Liver (tissue), 9 donors: ENCODE results near the gene MEGF11. TPM values are rescaled to one million over a fixed set of nuclear protein-coding genes. Genes with fewer than 3 reads are reported as not detected.

Experiments
- DNase-seq: peaks from one replicate; pipeline ENCODE4 v3.0.0-alpha.2; 2017; ENCODE audit warnings: low spot score
- H3K27ac ChIP-seq, 2 donors: one replicate each; pipeline ENCODE4 v1.7.0; 2013; ENCODE audit warnings: inconsistent platforms in 2 of 2, low read length in 2 of 2, control low read depth in 1 of 2, low read depth in 1 of 2, mild to moderate bottlenecking in 1 of 2
- H3K27me3 ChIP-seq, 4 donors: one replicate each; pipeline versions ENCODE4 v1.6.1 to v1.7.0; 2013; ENCODE audit warnings: low read length in 3 of 4, inconsistent platforms in 1 of 4, mild to moderate bottlenecking in 1 of 4, moderate library complexity in 1 of 4; ENCODE audit not compliant: control insufficient read depth in 4 of 4, insufficient read depth in 4 of 4
- H3K36me3 ChIP-seq, 4 donors: one replicate each; pipeline versions ENCODE4 v1.6.1 to v1.7.0; 2013; ENCODE audit warnings: low read length in 3 of 4, mild to moderate bottlenecking in 3 of 4, low read depth in 1 of 4, moderate library complexity in 1 of 4; ENCODE audit not compliant: control insufficient read depth in 4 of 4, insufficient read depth in 3 of 4
- H3K4me1 ChIP-seq, 4 donors: one replicate each; pipeline versions ENCODE4 v1.6.1 to v1.7.0; 2013; ENCODE audit warnings: low read length in 3 of 4, mild to moderate bottlenecking in 3 of 4, moderate library complexity in 1 of 4; ENCODE audit not compliant: control insufficient read depth in 4 of 4, insufficient read depth in 4 of 4
- H3K4me3 ChIP-seq, 3 donors: one replicate each; pipeline versions ENCODE4 v1.6.1 to v1.7.0; 2013; ENCODE audit warnings: low read length in 3 of 3, control low read depth in 1 of 3, low read depth in 1 of 3, mild to moderate bottlenecking in 1 of 3
- H3K9ac ChIP-seq, 2 donors: one replicate each; pipeline ENCODE4 v1.7.0; 2013; ENCODE audit warnings: low read length in 2 of 2, mild to moderate bottlenecking in 2 of 2, moderate library complexity in 2 of 2, control low read depth in 1 of 2, low read depth in 1 of 2
- H3K9me3 ChIP-seq, 4 donors: one replicate each; pipeline versions ENCODE4 v1.6.1 to v1.7.0; 2013; ENCODE audit warnings: low read length in 3 of 4; ENCODE audit not compliant: control insufficient read depth in 4 of 4
- EGR1 ChIP-seq, 2 donors: IDR thresholded peaks; 2 replicates each; pipeline ENCODE4 v1.6.1; 2016 to 2018; ENCODE audit warnings: antibody characterized with exemption in 2 of 2, low read depth in 2 of 2
- FOXA1 ChIP-seq: IDR thresholded peaks from 2 replicates; pipeline ENCODE4 v1.6.1; 2016; ENCODE audit warnings: antibody characterized with exemption
- FOXA2 ChIP-seq: IDR thresholded peaks from 2 replicates; pipeline ENCODE4 v1.6.1; 2016; ENCODE audit warnings: antibody characterized with exemption
- GABPA ChIP-seq, 2 donors: IDR thresholded peaks in 1 of 2; conservative IDR thresholded peaks in 1 of 2; 2 replicates each; pipeline ENCODE4 v1.6.1; 2016; ENCODE audit warnings: antibody characterized with exemption in 2 of 2, mild to moderate bottlenecking in 1 of 2, moderate library complexity in 1 of 2
- HNF4A ChIP-seq, 2 donors: conservative IDR thresholded peaks; 2 replicates each; pipeline ENCODE4 v1.6.1; 2016; ENCODE audit warnings: antibody characterized with exemption in 2 of 2, mild to moderate bottlenecking in 2 of 2
- HNF4G ChIP-seq: IDR thresholded peaks from 2 replicates; pipeline ENCODE4 v1.6.1; 2016; ENCODE audit warnings: antibody characterized with exemption
- JUND ChIP-seq, 2 donors: IDR thresholded peaks; 2 replicates each; pipeline ENCODE4 v1.6.1; 2016; ENCODE audit warnings: antibody characterized with exemption in 2 of 2
- RAD21 ChIP-seq, 2 donors: IDR thresholded peaks; 2 replicates each; pipeline ENCODE4 v1.6.1; 2016; ENCODE audit warnings: antibody characterized with exemption in 2 of 2, mild to moderate bottlenecking in 2 of 2
- RXRA ChIP-seq, 2 donors: IDR thresholded peaks; 2 replicates each; pipeline ENCODE4 v1.6.1; 2017 to 2018; ENCODE audit warnings: antibody characterized with exemption in 2 of 2, mild to moderate bottlenecking in 1 of 2
- SP1 ChIP-seq: IDR thresholded peaks from 2 replicates; pipeline ENCODE4 v1.6.1; 2018; ENCODE audit warnings: antibody characterized with exemption, mild to moderate bottlenecking
- TAF1 ChIP-seq: conservative IDR thresholded peaks from 2 replicates; pipeline ENCODE4 v1.6.1; 2016; ENCODE audit warnings: antibody characterized with exemption, mild to moderate bottlenecking
- YY1 ChIP-seq: IDR thresholded peaks from 2 replicates; pipeline ENCODE4 v1.6.1; 2016; ENCODE audit warnings: antibody characterized with exemption, mild to moderate bottlenecking
- WGBS: extraction: QIAGEN DNeasy Blood & Tissue Kit; methylation state at CpG from one replicate; pipeline ENCODE4 v1.1.7; 2013; 5-methylcytosine and 5-hydroxymethylcytosine counted together
- polyA plus RNA-seq, 2 donors: library from polyadenylated mRNA; stranded (reverse) in 1 of 2; unstranded in 1 of 2; fragments of 200-250 nt in 1 of 2; fragments of >200 nt in 1 of 2; fragmentation: Nextera tagmentation in 1 of 2; extraction: Ambion mirVana in 1 of 2; gene quantifications; one replicate each; pipeline versions ENCODE4 v1.2.1 to v1.2.3, GENCODE V29; 2013 to 2015
- total RNA-seq, 2 donors: library from RNA; depleted of rRNA; stranded (reverse); fragments of >200 nt; gene quantifications; one replicate each; pipeline ENCODE4 v1.2.3, GENCODE V29; 2014
- TF ChIP-seq, protein P1 (sequence below): IDR thresholded peaks from 2 replicates; pipeline ENCODE4 v1.6.1; 2016; ENCODE audit warnings: antibody characterized with exemption
- TF ChIP-seq, protein P2 (sequence below): IDR thresholded peaks from 2 replicates; pipeline ENCODE4 v1.6.1; 2016; ENCODE audit warnings: antibody characterized with exemption
- TF ChIP-seq, protein P3 (sequence below): IDR thresholded peaks from 2 replicates; pipeline ENCODE4 v1.6.1; 2016; ENCODE audit warnings: antibody characterized with exemption
- TF ChIP-seq, protein P4 (sequence below): fragments of 150-350 bp; IDR thresholded peaks from 2 replicates; pipeline ENCODE4 v1.5.1; 2017; ENCODE audit warnings: improper control_type of control experiment, low read depth, low read length; ENCODE audit not compliant: missing input control
- donor health status: healthy.
- donor health status: healthy.
- donor health status: healthy.
- donor health status: healthy.
- donor health status: healthy.

MEGF11 gene
- total and polyA plus RNA-seq, 4 donors: under 0.01 to 0.51 (median 0.03) TPM; not detected in 1

- Histone ChIP-seq H3K9me3 (no peaks in the 10 kb centered on the region), H3K4me3 (no peak overlapping the region), H3K9ac (no peak overlapping the region), H3K27me3 (no peaks in the 10 kb centered on the region), H3K4me1 (no peaks in the 10 kb centered on the region), H3K36me3 (no peaks in the 10 kb centered on the region), H3K27ac (no peak overlapping the region)
- WGBS: 71% methylated on average over 8 of the region's 8 CpGs
- TF ChIP-seq YY1 (no peak), TAF1 (no peak), EGR1 (IDR thresholded peaks at IDR 0.05; ENCODE audit: low read depth in 2 of 2) (no peak), RXRA (IDR thresholded peaks at IDR 0.05) (no peak), GABPA (IDR thresholded peaks at IDR 0.05 in 1 of 2, conservative IDR thresholded peaks at IDR 0.05 in 1 of 2) (no peak), RAD21 (IDR thresholded peaks at IDR 0.05) (no peak), FOXA1 (no peak)
- TF ChIP-seq, protein P1, sequence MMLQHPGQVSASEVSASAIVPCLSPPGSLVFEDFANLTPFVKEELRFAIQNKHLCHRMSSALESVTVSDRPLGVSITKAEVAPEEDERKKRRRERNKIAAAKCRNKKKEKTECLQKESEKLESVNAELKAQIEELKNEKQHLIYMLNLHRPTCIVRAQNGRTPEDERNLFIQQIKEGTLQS: no peak
- TF ChIP-seq, protein P2, sequence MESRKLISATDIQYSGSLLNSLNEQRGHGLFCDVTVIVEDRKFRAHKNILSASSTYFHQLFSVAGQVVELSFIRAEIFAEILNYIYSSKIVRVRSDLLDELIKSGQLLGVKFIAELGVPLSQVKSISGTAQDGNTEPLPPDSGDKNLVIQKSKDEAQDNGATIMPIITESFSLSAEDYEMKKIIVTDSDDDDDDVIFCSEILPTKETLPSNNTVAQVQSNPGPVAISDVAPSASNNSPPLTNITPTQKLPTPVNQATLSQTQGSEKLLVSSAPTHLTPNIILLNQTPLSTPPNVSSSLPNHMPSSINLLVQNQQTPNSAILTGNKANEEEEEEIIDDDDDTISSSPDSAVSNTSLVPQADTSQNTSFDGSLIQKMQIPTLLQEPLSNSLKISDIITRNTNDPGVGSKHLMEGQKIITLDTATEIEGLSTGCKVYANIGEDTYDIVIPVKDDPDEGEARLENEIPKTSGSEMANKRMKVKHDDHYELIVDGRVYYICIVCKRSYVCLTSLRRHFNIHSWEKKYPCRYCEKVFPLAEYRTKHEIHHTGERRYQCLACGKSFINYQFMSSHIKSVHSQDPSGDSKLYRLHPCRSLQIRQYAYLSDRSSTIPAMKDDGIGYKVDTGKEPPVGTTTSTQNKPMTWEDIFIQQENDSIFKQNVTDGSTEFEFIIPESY: no peak
- TF ChIP-seq, protein P3, sequence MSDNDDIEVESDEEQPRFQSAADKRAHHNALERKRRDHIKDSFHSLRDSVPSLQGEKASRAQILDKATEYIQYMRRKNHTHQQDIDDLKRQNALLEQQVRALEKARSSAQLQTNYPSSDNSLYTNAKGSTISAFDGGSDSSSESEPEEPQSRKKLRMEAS: no peak
- DNase-seq: no peak
Observed at GRCh38 chr15:66144978-66145725, 108.4 kb downstream of the MEGF11 start.

DNA sequence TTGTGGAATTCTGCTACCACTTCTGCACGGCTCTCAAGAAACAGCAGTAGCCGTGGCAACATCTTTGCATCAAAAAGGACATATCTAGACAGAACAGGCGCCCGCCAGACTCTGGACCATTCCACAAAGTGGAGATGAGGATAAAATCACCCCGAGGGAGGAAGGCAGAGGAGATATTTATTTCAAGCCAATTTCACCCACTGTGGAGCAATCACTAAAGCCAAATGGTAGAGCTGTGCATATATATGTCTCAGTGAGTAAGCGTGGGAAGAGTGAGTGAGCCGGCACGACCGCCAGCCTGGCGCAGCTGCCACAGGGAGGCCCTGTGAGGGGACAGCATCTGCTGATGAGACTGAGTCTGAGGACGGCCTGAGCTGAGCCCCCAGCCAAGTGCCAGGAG is 111.3 kb downstream of the MEGF11 start:
- Histone ChIP-seq H3K9me3 (no peaks in the 10 kb centered on the region), H3K36me3 (no peaks in the 10 kb centered on the region), H3K27ac (no peak overlapping the region), H3K4me1 (no peaks in the 10 kb centered on the region), H3K9ac (no peak overlapping the region), H3K27me3 (no peaks in the 10 kb centered on the region), H3K4me3 (no peak overlapping the region)
- TF ChIP-seq RXRA (IDR thresholded peaks at IDR 0.05): no peak
- TF ChIP-seq FOXA1: no peak
- TF ChIP-seq YY1: no peak
- no peak for TF ChIP-seq EGR1 (IDR thresholded peaks at IDR 0.05; ENCODE audit: low read depth in 2 of 2)
- no peak for TF ChIP-seq SP1
- no peak for TF ChIP-seq JUND (IDR thresholded peaks at IDR 0.05)
- 91% methylated on average over 11 of the region's 11 CpGs for WGBS
- no peak for DNase-seq

- 94% methylated on average over 11 of the region's 11 CpGs for WGBS
- H3K36me3 ChIP-seq: no peaks in the 10 kb centered on the region
- TF ChIP-seq RAD21 (IDR thresholded peaks at IDR 0.05): no peak
- TF ChIP-seq SP1: no peak
- TF ChIP-seq, protein P3: no peak
- no peak for TF ChIP-seq FOXA1
- TF ChIP-seq, protein P1: no peak
- TF ChIP-seq HNF4A (conservative IDR thresholded peaks at IDR 0.05): no peak
- TF ChIP-seq, protein P2: no peak
- TF ChIP-seq FOXA2: no peak
- no peak for TF ChIP-seq EGR1 (IDR thresholded peaks at IDR 0.05; ENCODE audit: low read depth in 2 of 2)
- TF ChIP-seq HNF4G: no peak
- TF ChIP-seq, protein P4, sequence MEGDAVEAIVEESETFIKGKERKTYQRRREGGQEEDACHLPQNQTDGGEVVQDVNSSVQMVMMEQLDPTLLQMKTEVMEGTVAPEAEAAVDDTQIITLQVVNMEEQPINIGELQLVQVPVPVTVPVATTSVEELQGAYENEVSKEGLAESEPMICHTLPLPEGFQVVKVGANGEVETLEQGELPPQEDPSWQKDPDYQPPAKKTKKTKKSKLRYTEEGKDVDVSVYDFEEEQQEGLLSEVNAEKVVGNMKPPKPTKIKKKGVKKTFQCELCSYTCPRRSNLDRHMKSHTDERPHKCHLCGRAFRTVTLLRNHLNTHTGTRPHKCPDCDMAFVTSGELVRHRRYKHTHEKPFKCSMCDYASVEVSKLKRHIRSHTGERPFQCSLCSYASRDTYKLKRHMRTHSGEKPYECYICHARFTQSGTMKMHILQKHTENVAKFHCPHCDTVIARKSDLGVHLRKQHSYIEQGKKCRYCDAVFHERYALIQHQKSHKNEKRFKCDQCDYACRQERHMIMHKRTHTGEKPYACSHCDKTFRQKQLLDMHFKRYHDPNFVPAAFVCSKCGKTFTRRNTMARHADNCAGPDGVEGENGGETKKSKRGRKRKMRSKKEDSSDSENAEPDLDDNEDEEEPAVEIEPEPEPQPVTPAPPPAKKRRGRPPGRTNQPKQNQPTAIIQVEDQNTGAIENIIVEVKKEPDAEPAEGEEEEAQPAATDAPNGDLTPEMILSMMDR: no peak
- TF ChIP-seq JUND (IDR thresholded peaks at IDR 0.05): no peak
- TF ChIP-seq RXRA (IDR thresholded peaks at IDR 0.05): no peak
Observed at GRCh38 chr15:66139591-66140207, 113.9 kb downstream of the MEGF11 start.

More at GRCh38 chr15:66139591-66140207, 113.9 kb downstream of the MEGF11 start:
- no peak for DNase-seq
- Histone ChIP-seq H3K27me3 (no peaks in the 10 kb centered on the region), H3K4me3 (no peak overlapping the region), H3K9ac (no peak overlapping the region), H3K27ac (no peak overlapping the region), H3K9me3 (no peaks in the 10 kb centered on the region), H3K4me1 (no peaks in the 10 kb centered on the region)
